HCT116 (cell line): Measurements from ENCODE around the gene CALR. TPM values are rescaled to one million over a fixed set of nuclear protein-coding genes. Genes with fewer than 3 reads are reported as not detected.

Source experiments
- ATAC-seq: fragments of 200-7000 bp; cut with Tn5 transposase; 2 replicates; pipeline ENCODE4 v1.9.1; 2020; ENCODE audit warnings: mild to moderate bottlenecking, moderate library complexity
- BruUV-seq: library from RNA; stranded (reverse); fragments of 400-500 nt; replicated peaks from 2 replicates; lab custom pipeline; 2021; lab: Mats Ljungman, UMichigan
- CTCF ChIA-PET: fragments of 300-600 bp; sonication (Branson Sonifier 250); formaldehyde crosslinking; loops from one replicate; lab custom pipeline; 2021; ENCODE audit warnings: antibody characterized with exemption; lab: Charles Lee
- POLR2A ChIA-PET: fragments of 300-600, 350-600 bp; sonication (Branson Sonifier 250); formaldehyde crosslinking; loops from one replicate; lab custom pipeline; 2021; ENCODE audit warnings: antibody characterized with exemption; lab: Charles Lee
- RAD21 ChIA-PET, 2 experiments: fragments of 300-600 bp; sonication (Branson Sonifier 250); formaldehyde crosslinking; loops; one replicate each; lab custom pipeline; 2023; ENCODE audit warnings: low total read pairs in 2 of 2; ENCODE audit not compliant: uncharacterized antibody in 2 of 2, unreplicated experiment in 2 of 2, low non-redundant PET in 1 of 2; lab: Charles Lee
- DNase-seq: peaks from one replicate; pipeline ENCODE4 v3.0.0-alpha.2; 2010; ENCODE audit warnings: low read depth, low spot score
- H2AFZ ChIP-seq: fragments of 200-600 bp; shearing (Covaris generic), sonication (generic); 2 replicates; pipeline ENCODE4 v1.6.1; 2017; ENCODE audit warnings: low read depth, mixed run types, mixed read lengths, antibody characterized with exemption, low read length; ENCODE audit not compliant: poor library complexity, severe bottlenecking
- H3K27ac ChIP-seq: 2 replicates; pipeline ENCODE4 v1.5.1; 2012; ENCODE audit warnings: low read depth, low read length
- H3K27me3 ChIP-seq: fragments of 200-600 bp; sonication (generic); 2 replicates; pipeline ENCODE4 v1.6.1; 2016; ENCODE audit warnings: mixed run types, low read length, mixed read lengths; ENCODE audit not compliant: insufficient read depth
- H3K36me3 ChIP-seq, 2 experiments: fragments of 200-500 bp in 1 of 2; fragments of 200-600 bp in 1 of 2; sonication (Bioruptor generic) in 1 of 2; sonication (generic) in 1 of 2; 2 replicates each; pipeline versions ENCODE4 v1.5.1 to v1.6.1; 2014 to 2016; ENCODE audit warnings: low read length in 2 of 2, inconsistent platforms in 1 of 2, mixed read lengths in 1 of 2, mixed run types in 1 of 2; ENCODE audit not compliant: insufficient read depth in 2 of 2, control insufficient read depth in 1 of 2
- H3K4me1 ChIP-seq, 2 experiments: fragments of 200-600 bp in 1 of 2; sonication (generic) in 1 of 2; 2 replicates each; pipeline versions ENCODE4 v1.5.1 to v1.6.1; 2012 to 2017; ENCODE audit warnings: low read length in 2 of 2, inconsistent platforms in 1 of 2, mild to moderate bottlenecking in 1 of 2, mixed read lengths in 1 of 2, mixed run types in 1 of 2, moderate library complexity in 1 of 2; ENCODE audit not compliant: insufficient read depth in 2 of 2, control insufficient read depth in 1 of 2
- H3K4me2 ChIP-seq: fragments of 200-600 bp; sonication (generic); 2 replicates; pipeline ENCODE4 v1.6.1; 2017; ENCODE audit warnings: mixed run types, low read length, mixed read lengths
- H3K4me3 ChIP-seq, 2 experiments: fragments of 200-600 bp in 1 of 2; sonication (generic) in 1 of 2; replicated peaks in 1 of 2; 2 replicates each; pipeline ENCODE4 v1.5.1; 2011 to 2016; ENCODE audit warnings: low read length in 2 of 2, control low read depth in 1 of 2, low read depth in 1 of 2, mild to moderate bottlenecking in 1 of 2, mixed read lengths in 1 of 2, mixed run types in 1 of 2
- H3K79me2 ChIP-seq: fragments of 200-600 bp; sonication (generic); 2 replicates; pipeline ENCODE4 v1.6.1; 2017; ENCODE audit warnings: mild to moderate bottlenecking, mixed run types, low read length, moderate library complexity, mixed read lengths; ENCODE audit not compliant: insufficient read depth
- H3K9ac ChIP-seq: fragments of 200-600 bp; sonication (generic); 2 replicates; pipeline ENCODE4 v1.6.1; 2016; ENCODE audit warnings: low read length, mixed read lengths
- H3K9me2 ChIP-seq: fragments of 200-600 bp; sonication (generic), shearing (Covaris generic); 2 replicates; pipeline ENCODE4 v1.6.1; 2017; ENCODE audit warnings: mixed run types, mild to moderate bottlenecking, moderate library complexity; ENCODE audit not compliant: insufficient read depth
- H3K9me3 ChIP-seq, 2 experiments: fragments of 200-500 bp in 1 of 2; fragments of 200-600 bp in 1 of 2; sonication (Bioruptor generic) in 1 of 2; sonication (generic) in 1 of 2; 2 replicates each; pipeline ENCODE4 v1.6.1; 2014 to 2017; ENCODE audit warnings: low read length in 2 of 2, mixed read lengths in 2 of 2, inconsistent platforms in 1 of 2, low read depth in 1 of 2, mild to moderate bottlenecking in 1 of 2, mixed run types in 1 of 2, moderate library complexity in 1 of 2; ENCODE audit not compliant: control insufficient read depth in 1 of 2, insufficient read depth in 1 of 2
- H4K20me1 ChIP-seq: fragments of 200-600 bp; sonication (generic), shearing (Covaris generic); 2 replicates; pipeline ENCODE4 v1.6.1; 2017; ENCODE audit warnings: mixed run types, mild to moderate bottlenecking, moderate library complexity; ENCODE audit not compliant: insufficient read depth
- ATF3 ChIP-seq: IDR thresholded peaks from 2 replicates; pipeline ENCODE4 v1.6.1; 2012
- CBX3 ChIP-seq: IDR thresholded peaks from 2 replicates; pipeline ENCODE4 v1.6.1; 2012; ENCODE audit warnings: low read depth
- CEBPB ChIP-seq: IDR thresholded peaks from 2 replicates; pipeline ENCODE4 v1.6.1; 2012; ENCODE audit warnings: low read depth
- CTCF ChIP-seq, 3 experiments: fragments of 200-600 bp in 1 of 3; sonication (generic) in 1 of 3; IDR thresholded peaks in 2 of 3; conservative IDR thresholded peaks in 1 of 3; 2 replicates each; pipeline ENCODE4 v1.5.1; 2012 to 2017; ENCODE audit warnings: low read depth in 2 of 3, low read length in 2 of 3, antibody characterized with exemption in 1 of 3, borderline replicate concordance in 1 of 3, control low read depth in 1 of 3, mild to moderate bottlenecking in 1 of 3, mixed read lengths in 1 of 3, mixed run types in 1 of 3, moderate library complexity in 1 of 3; ENCODE audit not compliant: insufficient read depth in 1 of 3
- ELF1 ChIP-seq: IDR thresholded peaks from 2 replicates; pipeline ENCODE4 v1.6.1; 2012; ENCODE audit warnings: low read depth, borderline replicate concordance
- EZH2 ChIP-seq: fragments of 200-600 bp; sonication (generic); IDR thresholded peaks from 2 replicates; pipeline ENCODE4 v1.6.1; 2017; ENCODE audit warnings: antibody characterized with exemption, mixed run types
- JUND ChIP-seq: IDR thresholded peaks from 2 replicates; pipeline ENCODE4 v1.6.1; 2012
- POLR2A ChIP-seq: IDR thresholded peaks from 2 replicates; pipeline ENCODE4 v1.7.0; 2011; ENCODE audit warnings: borderline replicate concordance; ENCODE audit not compliant: insufficient read depth, insufficient read length; ENCODE audit errors: extremely low read depth
- RAD21 ChIP-seq: IDR thresholded peaks from 2 replicates; pipeline ENCODE4 v1.6.1; 2012; ENCODE audit warnings: low read depth, mild to moderate bottlenecking
- REST ChIP-seq: IDR thresholded peaks from 2 replicates; pipeline ENCODE4 v1.6.1; 2012; ENCODE audit warnings: low read depth
- SP1 ChIP-seq: IDR thresholded peaks from 2 replicates; pipeline ENCODE4 v1.6.1; 2012; ENCODE audit warnings: low read depth
- SRF ChIP-seq: IDR thresholded peaks from 2 replicates; pipeline ENCODE4 v1.6.1; 2012; ENCODE audit warnings: low read depth
- YY1 ChIP-seq: IDR thresholded peaks from 2 replicates; pipeline ENCODE4 v1.6.1; 2011; ENCODE audit warnings: low read length, low read depth, moderate library complexity, mild to moderate bottlenecking; ENCODE audit not compliant: insufficient replicate concordance; ENCODE audit errors: extremely low read depth
- ZBTB33 ChIP-seq: IDR thresholded peaks from 2 replicates; pipeline ENCODE4 v1.6.1; 2011; ENCODE audit warnings: mild to moderate bottlenecking, low read length, moderate library complexity; ENCODE audit not compliant: insufficient replicate concordance; ENCODE audit errors: extremely low read depth
- intact Hi-C: fragments of 100-400 bp; cut with micrococcal nuclease; formaldehyde crosslinking; loops from 2 replicates; pipeline ENCODE4 v1.10.0; 2022
- total RNA-seq: library from RNA; stranded (reverse); gene quantifications from one replicate; pipeline ENCODE4 v1.2.1, GENCODE V29; 2021; ENCODE audit not compliant: unreplicated experiment

CALR gene
- total RNA-seq, 1 experiment from 2014 or later: 739 TPM

GRCh38 chr19:12924621-12925310, 13.6 kb upstream of the CALR start:
- RAD21 ChIA-PET: no interaction called here
- Histone ChIP-seq H3K4me2 (no peak overlapping the region), H3K9me3 (no peaks in the 10 kb centered on the region), H3K27ac (no peak overlapping the region), H2AFZ (no peak overlapping the region), H3K27me3 (no peaks in the 10 kb centered on the region), H4K20me1 (no peaks in the 10 kb centered on the region), H3K4me1 (no peaks in the 10 kb centered on the region), H3K4me3 (no peak overlapping the region), H3K9ac (no peak overlapping the region), H3K36me3 (peaks cover 51 to 60% of the 10 kb centered on the region in 2 experiments), H3K79me2 (peaks cover 12% of the 10 kb centered on the region; the same call in 1 of the 2 replicates), H3K9me2 (no peaks in the 10 kb centered on the region)
- no TSS peak for BruUV-seq
- TF ChIP-seq CBX3 (no peak), POLR2A (no peak), SP1 (no peak), REST (no peak), JUND (no peak), SRF (no peak), ELF1 (no peak), RAD21 (no peak), YY1 (no peak), EZH2 (no peak), CEBPB (no peak), ATF3 (no peak), CTCF (IDR thresholded peaks at IDR 0.05 in 2 of 3, conservative IDR thresholded peaks at IDR 0.05 in 1 of 3; ENCODE audit: borderline replicate concordance in 1 of 3, insufficient read depth in 1 of 3, low read depth in 2 of 3, low read length in 2 of 3) (no peak), ZBTB33 (no peak)
- no peak for DNase-seq
- no peak for ATAC-seq
- intact Hi-C loops: no loop called here
- POLR2A ChIA-PET: no interaction called here
- CTCF ChIA-PET: no interaction called here
